HCT116 (cell line): Measurements from ENCODE around the gene RNF175. TPM values are rescaled to one million over a fixed set of nuclear protein-coding genes. Genes with fewer than 3 reads are reported as not detected.

Source experiments
- ATAC-seq: fragments of 200-7000 bp; cut with Tn5 transposase; 2 replicates; pipeline ENCODE4 v1.9.1; 2020; ENCODE audit warnings: mild to moderate bottlenecking, moderate library complexity
- BruUV-seq: library from RNA; stranded (reverse); fragments of 400-500 nt; replicated peaks from 2 replicates; lab custom pipeline; 2021; lab: Mats Ljungman, UMichigan
- CTCF ChIA-PET: fragments of 300-600 bp; sonication (Branson Sonifier 250); formaldehyde crosslinking; loops from one replicate; lab custom pipeline; 2021; ENCODE audit warnings: antibody characterized with exemption; lab: Charles Lee
- POLR2A ChIA-PET: fragments of 300-600, 350-600 bp; sonication (Branson Sonifier 250); formaldehyde crosslinking; loops from one replicate; lab custom pipeline; 2021; ENCODE audit warnings: antibody characterized with exemption; lab: Charles Lee
- RAD21 ChIA-PET, 2 experiments: fragments of 300-600 bp; sonication (Branson Sonifier 250); formaldehyde crosslinking; loops; one replicate each; lab custom pipeline; 2023; ENCODE audit warnings: low total read pairs in 2 of 2; ENCODE audit not compliant: uncharacterized antibody in 2 of 2, unreplicated experiment in 2 of 2, low non-redundant PET in 1 of 2; lab: Charles Lee
- DNase-seq: peaks from one replicate; pipeline ENCODE4 v3.0.0-alpha.2; 2010; ENCODE audit warnings: low read depth, low spot score
- H2AFZ ChIP-seq: fragments of 200-600 bp; shearing (Covaris generic), sonication (generic); 2 replicates; pipeline ENCODE4 v1.6.1; 2017; ENCODE audit warnings: low read depth, mixed run types, mixed read lengths, antibody characterized with exemption, low read length; ENCODE audit not compliant: poor library complexity, severe bottlenecking
- H3K27ac ChIP-seq: 2 replicates; pipeline ENCODE4 v1.5.1; 2012; ENCODE audit warnings: low read depth, low read length
- H3K27me3 ChIP-seq: fragments of 200-600 bp; sonication (generic); 2 replicates; pipeline ENCODE4 v1.6.1; 2016; ENCODE audit warnings: mixed run types, low read length, mixed read lengths; ENCODE audit not compliant: insufficient read depth
- H3K36me3 ChIP-seq, 2 experiments: fragments of 200-500 bp in 1 of 2; fragments of 200-600 bp in 1 of 2; sonication (Bioruptor generic) in 1 of 2; sonication (generic) in 1 of 2; 2 replicates each; pipeline versions ENCODE4 v1.5.1 to v1.6.1; 2014 to 2016; ENCODE audit warnings: low read length in 2 of 2, inconsistent platforms in 1 of 2, mixed read lengths in 1 of 2, mixed run types in 1 of 2; ENCODE audit not compliant: insufficient read depth in 2 of 2, control insufficient read depth in 1 of 2
- H3K4me1 ChIP-seq, 2 experiments: fragments of 200-600 bp in 1 of 2; sonication (generic) in 1 of 2; 2 replicates each; pipeline versions ENCODE4 v1.5.1 to v1.6.1; 2012 to 2017; ENCODE audit warnings: low read length in 2 of 2, inconsistent platforms in 1 of 2, mild to moderate bottlenecking in 1 of 2, mixed read lengths in 1 of 2, mixed run types in 1 of 2, moderate library complexity in 1 of 2; ENCODE audit not compliant: insufficient read depth in 2 of 2, control insufficient read depth in 1 of 2
- H3K4me2 ChIP-seq: fragments of 200-600 bp; sonication (generic); 2 replicates; pipeline ENCODE4 v1.6.1; 2017; ENCODE audit warnings: mixed run types, low read length, mixed read lengths
- H3K4me3 ChIP-seq, 2 experiments: fragments of 200-600 bp in 1 of 2; sonication (generic) in 1 of 2; replicated peaks in 1 of 2; 2 replicates each; pipeline ENCODE4 v1.5.1; 2011 to 2016; ENCODE audit warnings: low read length in 2 of 2, control low read depth in 1 of 2, low read depth in 1 of 2, mild to moderate bottlenecking in 1 of 2, mixed read lengths in 1 of 2, mixed run types in 1 of 2
- H3K79me2 ChIP-seq: fragments of 200-600 bp; sonication (generic); 2 replicates; pipeline ENCODE4 v1.6.1; 2017; ENCODE audit warnings: mild to moderate bottlenecking, mixed run types, low read length, moderate library complexity, mixed read lengths; ENCODE audit not compliant: insufficient read depth
- H3K9ac ChIP-seq: fragments of 200-600 bp; sonication (generic); 2 replicates; pipeline ENCODE4 v1.6.1; 2016; ENCODE audit warnings: low read length, mixed read lengths
- H3K9me2 ChIP-seq: fragments of 200-600 bp; sonication (generic), shearing (Covaris generic); 2 replicates; pipeline ENCODE4 v1.6.1; 2017; ENCODE audit warnings: mixed run types, mild to moderate bottlenecking, moderate library complexity; ENCODE audit not compliant: insufficient read depth
- H3K9me3 ChIP-seq, 2 experiments: fragments of 200-500 bp in 1 of 2; fragments of 200-600 bp in 1 of 2; sonication (Bioruptor generic) in 1 of 2; sonication (generic) in 1 of 2; 2 replicates each; pipeline ENCODE4 v1.6.1; 2014 to 2017; ENCODE audit warnings: low read length in 2 of 2, mixed read lengths in 2 of 2, inconsistent platforms in 1 of 2, low read depth in 1 of 2, mild to moderate bottlenecking in 1 of 2, mixed run types in 1 of 2, moderate library complexity in 1 of 2; ENCODE audit not compliant: control insufficient read depth in 1 of 2, insufficient read depth in 1 of 2
- H4K20me1 ChIP-seq: fragments of 200-600 bp; sonication (generic), shearing (Covaris generic); 2 replicates; pipeline ENCODE4 v1.6.1; 2017; ENCODE audit warnings: mixed run types, mild to moderate bottlenecking, moderate library complexity; ENCODE audit not compliant: insufficient read depth
- EGR1 ChIP-seq: IDR thresholded peaks from 2 replicates; pipeline ENCODE4 v1.6.1; 2012; ENCODE audit warnings: low read depth
- ELF1 ChIP-seq: IDR thresholded peaks from 2 replicates; pipeline ENCODE4 v1.6.1; 2012; ENCODE audit warnings: low read depth, borderline replicate concordance
- JUND ChIP-seq: IDR thresholded peaks from 2 replicates; pipeline ENCODE4 v1.6.1; 2012
- POLR2A ChIP-seq: IDR thresholded peaks from 2 replicates; pipeline ENCODE4 v1.7.0; 2011; ENCODE audit warnings: borderline replicate concordance; ENCODE audit not compliant: insufficient read depth, insufficient read length; ENCODE audit errors: extremely low read depth
- TCF7L2 ChIP-seq: IDR thresholded peaks from 2 replicates; pipeline ENCODE4 v1.7.0; 2011; ENCODE audit warnings: borderline replicate concordance, inconsistent platforms; ENCODE audit not compliant: insufficient read depth, insufficient read length; ENCODE audit errors: extremely low read depth
- ZNF274 ChIP-seq: fragments of 200-500 bp; sonication (Bioruptor generic); IDR thresholded peaks from 2 replicates; pipeline ENCODE4 v1.6.1; 2014; ENCODE audit warnings: mild to moderate bottlenecking, low read depth, low read length, inconsistent platforms
- intact Hi-C: fragments of 100-400 bp; cut with micrococcal nuclease; formaldehyde crosslinking; loops from 2 replicates; pipeline ENCODE4 v1.10.0; 2022
- total RNA-seq: library from RNA; stranded (reverse); gene quantifications from one replicate; pipeline ENCODE4 v1.2.1, GENCODE V29; 2021; ENCODE audit not compliant: unreplicated experiment
- TF ChIP-seq, protein P1 (sequence below): IDR thresholded peaks from 2 replicates; pipeline ENCODE4 v1.6.1; 2012; ENCODE audit warnings: low read depth

Gene RNF175
- total RNA-seq, 1 experiment from 2014 or later: not detected

- Histone ChIP-seq H4K20me1 (no peaks in the 10 kb centered on the region), H3K27me3 (no peaks in the 10 kb centered on the region), H2AFZ (no peak overlapping the region), H3K4me1 (peaks cover 0 to 3% of the 10 kb centered on the region in 2 experiments; a peak in 1 of 4 replicates), H3K79me2 (no peaks in the 10 kb centered on the region), H3K4me3 (no peak overlapping the region), H3K4me2 (no peak overlapping the region), H3K27ac (no peak overlapping the region), H3K9ac (no peak overlapping the region), H3K9me2 (no peaks in the 10 kb centered on the region), H3K36me3 (no peaks in the 10 kb centered on the region), H3K9me3 (no peaks in the 10 kb centered on the region)
- intact Hi-C loops: loop anchor here (10.0 kb wide), 1 partner anchor 414 kb away; the partner anchor contains the start of gene MND1
- no peak for ATAC-seq
- TF ChIP-seq, protein P1, sequence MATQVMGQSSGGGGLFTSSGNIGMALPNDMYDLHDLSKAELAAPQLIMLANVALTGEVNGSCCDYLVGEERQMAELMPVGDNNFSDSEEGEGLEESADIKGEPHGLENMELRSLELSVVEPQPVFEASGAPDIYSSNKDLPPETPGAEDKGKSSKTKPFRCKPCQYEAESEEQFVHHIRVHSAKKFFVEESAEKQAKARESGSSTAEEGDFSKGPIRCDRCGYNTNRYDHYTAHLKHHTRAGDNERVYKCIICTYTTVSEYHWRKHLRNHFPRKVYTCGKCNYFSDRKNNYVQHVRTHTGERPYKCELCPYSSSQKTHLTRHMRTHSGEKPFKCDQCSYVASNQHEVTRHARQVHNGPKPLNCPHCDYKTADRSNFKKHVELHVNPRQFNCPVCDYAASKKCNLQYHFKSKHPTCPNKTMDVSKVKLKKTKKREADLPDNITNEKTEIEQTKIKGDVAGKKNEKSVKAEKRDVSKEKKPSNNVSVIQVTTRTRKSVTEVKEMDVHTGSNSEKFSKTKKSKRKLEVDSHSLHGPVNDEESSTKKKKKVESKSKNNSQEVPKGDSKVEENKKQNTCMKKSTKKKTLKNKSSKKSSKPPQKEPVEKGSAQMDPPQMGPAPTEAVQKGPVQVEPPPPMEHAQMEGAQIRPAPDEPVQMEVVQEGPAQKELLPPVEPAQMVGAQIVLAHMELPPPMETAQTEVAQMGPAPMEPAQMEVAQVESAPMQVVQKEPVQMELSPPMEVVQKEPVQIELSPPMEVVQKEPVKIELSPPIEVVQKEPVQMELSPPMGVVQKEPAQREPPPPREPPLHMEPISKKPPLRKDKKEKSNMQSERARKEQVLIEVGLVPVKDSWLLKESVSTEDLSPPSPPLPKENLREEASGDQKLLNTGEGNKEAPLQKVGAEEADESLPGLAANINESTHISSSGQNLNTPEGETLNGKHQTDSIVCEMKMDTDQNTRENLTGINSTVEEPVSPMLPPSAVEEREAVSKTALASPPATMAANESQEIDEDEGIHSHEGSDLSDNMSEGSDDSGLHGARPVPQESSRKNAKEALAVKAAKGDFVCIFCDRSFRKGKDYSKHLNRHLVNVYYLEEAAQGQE: no peak
- no peak for TF ChIP-seq EGR1
- no peak for TF ChIP-seq ZNF274
- TF ChIP-seq POLR2A: no peak
- no peak for TF ChIP-seq JUND
- no peak for TF ChIP-seq TCF7L2
- TF ChIP-seq ELF1: no peak
- DNase-seq: no peak
- ChIA-PET POLR2A (no interaction called here), RAD21 (no interaction called here), CTCF (no interaction called here)
- no TSS peak for BruUV-seq
These were observed 977 bp downstream of the RNF175 start for GRCh38 chr4:153758688-153759406.
